ENCODE results near the gene TMED9. TPM values are rescaled to one million over a fixed set of nuclear protein-coding genes. Genes with fewer than 3 reads are reported as not detected.

Gene TMED9
- total and polyA plus RNA-seq, 2 of the 4 experiments (the other 2 are of a cell fraction) = 123 to 357 TPM

GRCh38 chr5:177578316-177578715 lies 13.7 kb upstream of the TMED9 start:
- POLR2A ChIA-PET (ENCODE audit: unreplicated experiment) = no interaction called here
- peaks cover 11% of the 10 kb centered on the region for H3K27me3 ChIP-seq (ENCODE audit: control insufficient read depth, insufficient read depth, low read length)
- no peak overlapping the region for H3K4me3 ChIP-seq (ENCODE audit: insufficient read depth, low read depth, low read length)
- dilution Hi-C loops (cut with HindIII; ENCODE audit: low sequenced_read_pairs, unreplicated experiment) = no loop called here
- BruUV-seq (replicated peaks) = no TSS peak
- whole genome bisulfite sequencing, 2 experiments (ENCODE audit: extremely low coverage in 2 of 2, insufficient read length in 1 of 2) = no CpG with 5 or more reads among the region's 8 CpGs
- H2BK15ac ChIP-seq (ENCODE audit: low read depth, low read length) = no peak overlapping the region
- no peak overlapping the region for H3K27ac ChIP-seq (ENCODE audit: insufficient read depth, low read length)
- CTCF ChIA-PET = no interaction called here
- no peaks in the 10 kb centered on the region for H3K79me1 ChIP-seq (ENCODE audit: low read depth in 1 of 2, low read length in 2 of 2)
- H3K9ac ChIP-seq (ENCODE audit: low read depth, low read length) = no peak overlapping the region
- H2AFZ ChIP-seq (replicated peaks; ENCODE audit: low read length, poor library complexity) = no peak overlapping the region
- no peak overlapping the region for H4K5ac ChIP-seq (ENCODE audit: low read depth, low read length)
- H4K91ac ChIP-seq (ENCODE audit: insufficient read depth, low read depth, low read length) = no peak overlapping the region
- no peak overlapping the region for H4K8ac ChIP-seq (ENCODE audit: low read depth in 2 of 2, low read length in 2 of 2)
- H2AK9ac ChIP-seq (replicated peaks; ENCODE audit: low read depth, low read length, poor library complexity) = no peak overlapping the region
- no peaks in the 10 kb centered on the region for H3K36me3 ChIP-seq (ENCODE audit: control insufficient read depth, insufficient read depth, low read length)
- no peak overlapping the region for H2BK120ac ChIP-seq (ENCODE audit: low read depth, low read length)
- no peaks in the 10 kb centered on the region for H4K20me1 ChIP-seq (ENCODE audit: insufficient read depth, low read length)
- H2BK20ac ChIP-seq (ENCODE audit: low read depth, low read length) = no peak overlapping the region
- no peak overlapping the region for H3K4me2 ChIP-seq (ENCODE audit: low read depth, low read length)
- no peak overlapping the region for H3K23ac ChIP-seq (ENCODE audit: low read depth, low read length)
- H2BK5ac ChIP-seq (ENCODE audit: low read depth, low read length, poor library complexity, severe bottlenecking) = no peak overlapping the region
- in situ Hi-C loops (cut with MboI; ENCODE audit: low sequenced_read_pairs) = no loop called here
- no peaks in the 10 kb centered on the region for H3K4me1 ChIP-seq (ENCODE audit: control insufficient read depth, insufficient read depth, low read length)
- TF ChIP-seq CEBPB (IDR thresholded peaks at IDR 0.05; ENCODE audit: low read depth, low read length) (no peak), RCOR1 (IDR thresholded peaks at IDR 0.05; ENCODE audit: insufficient replicate concordance, low read length) (no peak), ELK1 (IDR thresholded peaks at IDR 0.05; ENCODE audit: borderline replicate concordance, low read depth, low read length) (no peak), MXI1 (IDR thresholded peaks at IDR 0.05; ENCODE audit: borderline replicate concordance, low read depth, low read length) (no peak), CHD1 (IDR thresholded peaks at IDR 0.05; ENCODE audit: low read depth, low read length) (no peak), SMC3 (IDR thresholded peaks at IDR 0.05; ENCODE audit: low read depth, low read length) (no peak), RAD21 (IDR thresholded peaks at IDR 0.05; ENCODE audit: low read length) (no peak), MAZ (IDR thresholded peaks at IDR 0.05; ENCODE audit: borderline replicate concordance, low read depth, low read length) (no peak), MAFK (IDR thresholded peaks at IDR 0.05; ENCODE audit: low read depth, low read length) (no peak), RFX5 (IDR thresholded peaks at IDR 0.05; ENCODE audit: low read depth, low read length) (no peak), CTCF (conservative IDR thresholded peaks at IDR 0.05; ENCODE audit: low read depth, low read length) (no peak), USF2 (IDR thresholded peaks at IDR 0.05; ENCODE audit: low read depth, low read length) (no peak), NFE2L2 (IDR thresholded peaks at IDR 0.05; ENCODE audit: low read depth, low read length) (no peak), BHLHE40 (IDR thresholded peaks at IDR 0.05; ENCODE audit: low read depth, low read length) (no peak)
- H2AK5ac ChIP-seq (ENCODE audit: low read depth, low read length) = no peak overlapping the region
- no peak overlapping the region for H3K14ac ChIP-seq (replicated peaks; ENCODE audit: low read depth, low read length)
- no peaks in the 10 kb centered on the region for H3K9me1 ChIP-seq (ENCODE audit: insufficient read depth, low read length)
- H3K9me3 ChIP-seq (ENCODE audit: control insufficient read depth, insufficient read depth, low read length) = no peaks in the 10 kb centered on the region
- intact Hi-C loops (cut with micrococcal nuclease) = no loop called here
- no peak overlapping the region for H3K4ac ChIP-seq (ENCODE audit: low read depth, low read length)
- no peak overlapping the region for H3K18ac ChIP-seq (ENCODE audit: low read depth, low read length)
- ATAC-seq (ENCODE audit: low read depth) (no peak), DNase-seq (no peak)
- H3K56ac ChIP-seq (ENCODE audit: extremely low read depth, insufficient read depth, low read length) = no peak overlapping the region
